HepG2 (cell line): ENCODE results near the gene ZNF618. TPM values are rescaled to one million over a fixed set of nuclear protein-coding genes. Genes with fewer than 3 reads are reported as not detected.

Experiments used
- ATAC-seq: fragments of 200-7000 bp; cut with Tn5 transposase; 3 replicates; pipeline ENCODE4 v1.9.1; 2020; ENCODE audit warnings: mild to moderate bottlenecking, moderate library complexity
- BruUV-seq: library from RNA; stranded (reverse); fragments of 400-500 nt; replicated peaks from 2 replicates; lab custom pipeline; 2021; lab: Mats Ljungman, UMichigan
- CTCF ChIA-PET: fragments of 300-600 bp; formaldehyde crosslinking; extraction: SDS; loops from one replicate; lab custom pipeline; 2021; ENCODE audit warnings: low total read pairs, inconsistent platforms, low intra/inter-chr PET ratio; lab: Yijun Ruan, JAX
- POLR2A ChIA-PET: fragments of 350-600 bp; sonication (Branson Sonifier 250); formaldehyde crosslinking; loops from one replicate; lab custom pipeline; 2020; ENCODE audit warnings: antibody characterized with exemption, inconsistent platforms; lab: Yijun Ruan, JAX
- DNase-seq: peaks from one replicate; pipeline ENCODE4 v3.0.0-alpha.2; 2015; ENCODE audit warnings: low spot score
- FAIRE-seq: peaks from 3 replicates; lab custom pipeline; 2011; peaks lifted over from hg19 to GRCh38; lab: Jason Lieb, UNC
- H2AFZ ChIP-seq: one replicate; pipeline ENCODE4 v1.6.1; 2011; ENCODE audit warnings: low read length, inconsistent platforms
- H3K27ac ChIP-seq: fragments of 300-600 bp; 3 replicates; pipeline ENCODE4 v1.8.0; 2011; ENCODE audit warnings: mixed run types, mild to moderate bottlenecking, mixed read lengths, low read length, inconsistent platforms; ENCODE audit not compliant: insufficient read depth; ENCODE audit errors: extremely low read length
- H3K27me3 ChIP-seq, 2 experiments: fragments of 200-600 bp in 1 of 2; 2 replicates in 1 of 2; 3 replicates in 1 of 2; pipeline versions ENCODE4 v1.6.0 to v1.8.0; 2011; ENCODE audit warnings: low read length in 2 of 2, mild to moderate bottlenecking in 2 of 2, moderate library complexity in 2 of 2, inconsistent platforms in 1 of 2; ENCODE audit not compliant: insufficient read depth in 2 of 2, control insufficient read depth in 1 of 2
- H3K36me3 ChIP-seq, 2 experiments: fragments of 200-600 bp in 1 of 2; replicated peaks in 1 of 2; 2 replicates in 1 of 2; 3 replicates in 1 of 2; pipeline versions ENCODE4 v1.5.1 to v1.8.0; 2011; ENCODE audit warnings: low read length in 2 of 2, inconsistent platforms in 1 of 2; ENCODE audit not compliant: insufficient read depth in 2 of 2, control insufficient read depth in 1 of 2
- H3K4me1 ChIP-seq: 2 replicates; pipeline ENCODE4 v1.5.1; 2012; ENCODE audit warnings: low read length, inconsistent platforms; ENCODE audit not compliant: insufficient read depth
- H3K4me2 ChIP-seq: 2 replicates; pipeline ENCODE4 v1.6.0; 2011; ENCODE audit warnings: low read depth, low read length, inconsistent platforms
- H3K4me3 ChIP-seq, 3 experiments: fragments of 200-600 bp in 1 of 3; sonication (generic), shearing (Covaris generic) in 1 of 3; replicated peaks in 1 of 3; 2 replicates each; pipeline ENCODE4 v1.5.1; 2011 to 2016; ENCODE audit warnings: low read length in 3 of 3, inconsistent platforms in 2 of 3, low read depth in 2 of 3, mild to moderate bottlenecking in 2 of 3, control low read depth in 1 of 3, mixed read lengths in 1 of 3; ENCODE audit not compliant: insufficient read depth in 1 of 3
- H3K79me2 ChIP-seq: one replicate; pipeline ENCODE4 v1.6.1; 2011; ENCODE audit warnings: low read length, inconsistent platforms; ENCODE audit not compliant: insufficient read depth
- H3K9ac ChIP-seq: 2 replicates; pipeline ENCODE4 v1.6.0; 2011; ENCODE audit warnings: mild to moderate bottlenecking, low read depth, low read length, inconsistent platforms; ENCODE audit not compliant: insufficient read depth
- H3K9me3 ChIP-seq: 2 replicates; pipeline ENCODE4 v1.5.1; 2012; ENCODE audit warnings: mild to moderate bottlenecking, low read length
- H4K20me1 ChIP-seq: 2 replicates; pipeline ENCODE4 v1.6.0; 2011; ENCODE audit warnings: inconsistent platforms, mild to moderate bottlenecking, low read length, moderate library complexity; ENCODE audit not compliant: insufficient read depth
- CEBPG ChIP-seq: IDR thresholded peaks from 2 replicates; pipeline ENCODE4 v1.6.1; 2016
- GLI4 ChIP-seq: sonication (generic); formaldehyde crosslinking; IDR thresholded peaks from 2 replicates; pipeline ENCODE4 v1.5.1; 2020; ENCODE audit warnings: missing genetic modification reagents, mild to moderate bottlenecking, moderate library complexity, borderline replicate concordance
- GTF2F1 ChIP-seq: fragments of 150-350 bp; IDR thresholded peaks from 2 replicates; pipeline ENCODE4 v1.6.1; 2014; ENCODE audit warnings: low read length
- HIC2 ChIP-seq: sonication (generic); formaldehyde crosslinking; IDR thresholded peaks from 2 replicates; pipeline ENCODE4 v1.9.0; 2022; ENCODE audit warnings: low read depth, missing genetic modification reagents
- KMT2B ChIP-seq: IDR thresholded peaks from 2 replicates; pipeline ENCODE4 v1.6.1; 2016; ENCODE audit warnings: missing genetic modification reagents, missing compliant biosample characterization
- POGZ ChIP-seq: sonication (generic); formaldehyde crosslinking; IDR thresholded peaks from 2 replicates; pipeline ENCODE4 v1.4.0; 2020; ENCODE audit warnings: mild to moderate bottlenecking, missing genetic modification reagents
- TBP ChIP-seq: sonication (generic); formaldehyde crosslinking; IDR thresholded peaks from 2 replicates; pipeline ENCODE4 v1.5.0; 2020; ENCODE audit warnings: missing genetic modification reagents
- ZBTB33 ChIP-seq: sonication (generic); formaldehyde crosslinking; IDR thresholded peaks from 2 replicates; pipeline ENCODE4 v1.4.0; 2020; ENCODE audit warnings: missing genetic modification reagents
- ZFP36L1 ChIP-seq: sonication (generic); formaldehyde crosslinking; IDR thresholded peaks from 2 replicates; pipeline ENCODE4 v1.8.0; 2022; ENCODE audit warnings: mild to moderate bottlenecking, missing genetic modification reagents, moderate library complexity
- ZFYVE20 ChIP-seq: sonication (generic); formaldehyde crosslinking; IDR thresholded peaks from 2 replicates; pipeline ENCODE4 v1.8.0; 2023; ENCODE audit warnings: low read depth, mild to moderate bottlenecking, moderate library complexity, missing genetic modification reagents, borderline replicate concordance
- ZNF17 ChIP-seq: sonication (generic); formaldehyde crosslinking; IDR thresholded peaks from 2 replicates; pipeline ENCODE4 v1.5.0; 2020; ENCODE audit warnings: mild to moderate bottlenecking, missing genetic modification reagents
- ZNF24 ChIP-seq: fragments of 450-650 bp; IDR thresholded peaks from 2 replicates; pipeline ENCODE4 v1.6.1; 2017; ENCODE audit warnings: antibody characterized with exemption, mild to moderate bottlenecking
- ZNF33B ChIP-seq: sonication (generic); formaldehyde crosslinking; IDR thresholded peaks from 2 replicates; pipeline ENCODE4 v1.5.1; 2020; ENCODE audit warnings: mild to moderate bottlenecking, missing genetic modification reagents
- ZNF446 ChIP-seq: sonication (generic); formaldehyde crosslinking; IDR thresholded peaks from 2 replicates; pipeline ENCODE4 v1.5.0; 2020; ENCODE audit warnings: mild to moderate bottlenecking, missing genetic modification reagents
- ZNF619 ChIP-seq: sonication (generic); formaldehyde crosslinking; IDR thresholded peaks from 2 replicates; pipeline ENCODE4 v1.4.0; 2020; ENCODE audit warnings: mild to moderate bottlenecking, missing genetic modification reagents
- ZNF660 ChIP-seq: sonication (generic); formaldehyde crosslinking; IDR thresholded peaks from 2 replicates; pipeline ENCODE4 v1.5.1; 2020; ENCODE audit warnings: mild to moderate bottlenecking, low read depth, missing genetic modification reagents, borderline replicate concordance
- WGBS: methylation state at CpG from one replicate; pipeline ENCODE4 v1.1.6; 2017; ENCODE audit warnings: low lambda C conversion rate; 5-methylcytosine and 5-hydroxymethylcytosine counted together
- in situ Hi-C: cut with HindIII; loops from 2 replicates; pipeline ENCODE4 v1.10.0; 2017; ENCODE audit warnings: low pct_unique_long_range_greater_than_20kb; ENCODE audit not compliant: extremely low pct_ligation_motif_present
- intact Hi-C: fragments of 100-400 bp; cut with micrococcal nuclease; formaldehyde crosslinking; loops from one replicate; pipeline ENCODE4 v1.10.0; 2022; ENCODE audit not compliant: unreplicated experiment
- polyA plus RNA-seq, 8 experiments: library from polyadenylated mRNA; depleted of rRNA in 3 of 8; stranded (reverse) in 7 of 8; unstranded in 1 of 8; fragments of >200 nt; fragmentation: Illumina TruSeq in 4 of 8; extraction: Trizol in 4 of 8; gene quantifications; 2 replicates each; pipeline versions ENCODE4 v1.2.1 to v1.2.3, GENCODE V29; 2011 to 2016; ENCODE audit warnings: low read depth in 4 of 8, missing spikeins in 1 of 8, mixed read lengths in 1 of 8; ENCODE audit not compliant: insufficient read depth in 1 of 8
- total RNA-seq, 5 experiments: library from RNA; depleted of rRNA; stranded (reverse); fragments of >200 nt; fragmentation: Illumina TruSeq; extraction: Trizol; gene quantifications; 2 replicates each; pipeline ENCODE4 v1.2.3, GENCODE V29; 2016; ENCODE audit warnings: low read depth in 1 of 5
- TF ChIP-seq, protein P1 (sequence below): IDR thresholded peaks from 2 replicates; pipeline ENCODE4 v1.6.1; 2016; ENCODE audit warnings: low read depth, borderline replicate concordance

Gene ZNF618
- total and polyA plus RNA-seq, 2 of the 13 experiments (the other 11 are each of a cell fraction or from before 2014, with no cell fraction given), result 0.07 TPM

DNA sequence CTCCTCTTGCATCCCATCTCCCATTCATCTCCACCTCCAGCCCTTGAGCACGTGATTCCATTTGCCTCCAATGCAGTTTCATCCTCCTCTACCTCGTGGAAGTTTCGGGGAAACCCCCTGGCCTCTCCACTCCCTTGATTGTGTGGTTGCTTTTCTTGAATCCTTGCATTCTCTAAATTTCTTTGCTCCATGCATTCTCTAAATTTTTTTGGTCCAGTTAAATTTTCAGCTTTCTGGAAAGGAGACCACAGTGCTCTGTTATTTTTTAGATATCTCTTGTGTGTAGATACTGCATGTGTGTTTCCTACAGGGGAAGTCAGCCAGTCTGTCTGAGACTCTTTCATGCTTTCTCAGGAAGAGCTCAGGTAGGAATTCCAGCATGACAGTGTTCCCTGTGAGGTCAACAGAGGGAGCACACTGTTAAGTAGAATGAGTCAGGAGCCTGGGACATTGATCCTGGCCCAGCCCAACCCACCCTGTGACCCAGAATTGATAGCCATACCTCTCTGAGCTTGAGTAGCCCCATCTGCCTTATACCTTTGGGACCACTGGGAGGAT is 149.2 kb downstream of the ZNF618 start:
- Histone ChIP-seq H3K27ac (no peak overlapping the region), H3K4me2 (no peak overlapping the region), H2AFZ (no peak overlapping the region), H3K27me3 (peaks cover 0 to 19% of the 10 kb centered on the region in 2 experiments; a peak in 1 of 5 replicates), H4K20me1 (no peaks in the 10 kb centered on the region), H3K4me3 (no peak overlapping the region), H3K9me3 (peaks cover 8% of the 10 kb centered on the region; the same call in 1 of the 2 replicates), H3K4me1 (no peaks in the 10 kb centered on the region), H3K79me2 (no peaks in the 10 kb centered on the region), H3K9ac (no peak overlapping the region), H3K36me3 (no peaks in the 10 kb centered on the region)
- WGBS, result 23% methylated on average over 3 of the region's 3 CpGs
- POLR2A ChIA-PET, result no interaction called here
- ATAC-seq, result no peak; the same call in 2 of the 3 replicates
- FAIRE-seq, result no peak
- CTCF ChIA-PET, result no interaction called here
- no TSS peak for BruUV-seq
- no peak for DNase-seq
- intact Hi-C loops (loop anchor here (10.0 kb wide), 1 partner anchor 60 kb away; no protein-coding TSS in a partner anchor), in situ Hi-C loops (loop anchor here (25.0 kb wide), 1 partner anchor 288 kb away; no protein-coding TSS in a partner anchor)
- no peak for TF ChIP-seq KMT2B
- no peak for TF ChIP-seq ZFP36L1 (CRISPR knock-in tag)
- no peak for TF ChIP-seq TBP (CRISPR knock-in tag)
- TF ChIP-seq ZNF660 (CRISPR knock-in tag), result no peak
- TF ChIP-seq GLI4 (CRISPR knock-in tag), result no peak
- no peak for TF ChIP-seq ZNF24
- no peak for TF ChIP-seq ZNF619
- TF ChIP-seq HIC2 (CRISPR knock-in tag), result no peak
- TF ChIP-seq ZNF33B (CRISPR knock-in tag), result no peak
- TF ChIP-seq GTF2F1, result no peak
- no peak for TF ChIP-seq POGZ (CRISPR knock-in tag)
- TF ChIP-seq, protein P1, sequence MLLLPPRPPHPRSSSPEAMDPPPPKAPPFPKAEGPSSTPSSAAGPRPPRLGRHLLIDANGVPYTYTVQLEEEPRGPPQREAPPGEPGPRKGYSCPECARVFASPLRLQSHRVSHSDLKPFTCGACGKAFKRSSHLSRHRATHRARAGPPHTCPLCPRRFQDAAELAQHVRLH (CRISPR knock-in tag), result no peak
- no peak for TF ChIP-seq ZBTB33 (CRISPR knock-in tag)
- TF ChIP-seq ZNF446 (CRISPR knock-in tag), result no peak
- TF ChIP-seq ZNF17 (CRISPR knock-in tag), result no peak
- TF ChIP-seq CEBPG (CRISPR knock-in tag), result no peak
- TF ChIP-seq ZFYVE20, result no peak
